ENCODE results near the gene VAMP2.

VAMP2 gene

GRCh38 chr17:8162233-8162996 is at the start of gene VAMP2:
TSS of gene VAMP2 (minus strand) at chr17:8162948. CDS start at chr17:8162879, 69 bp downstream.
- DNase-seq = peak in 1 of 2 experiments; percentile 25

- DNase-seq = no peak
Measured at GRCh38 chr17:8210761-8211458, 48.2 kb upstream of the VAMP2 start.

- DNase-seq = peak; percentile 52 to 82
Measured at GRCh38 chr17:8209907-8210760, 47.4 kb upstream of the VAMP2 start, which contains the start of gene AURKB. TSS of gene AURKB (minus strand) at chr17:8210575. CDS start at chr17:8210224, 351 bp downstream.

GRCh38 chr17:8206536-8206935 is 43.8 kb upstream of the VAMP2 start:
- no peak for DNase-seq

- no peak for DNase-seq
Measured at GRCh38 chr17:8204761-8205555, 42.2 kb upstream of the VAMP2 start.

GRCh38 chr17:8192070-8192815 is 29.5 kb upstream of the VAMP2 start:
- peak; percentile 97 to 98 for DNase-seq

- DNase-seq = no peak
Measured at GRCh38 chr17:8190506-8190905, 27.8 kb upstream of the VAMP2 start.

- peak; percentile 97 to 99 for DNase-seq
Measured at GRCh38 chr17:8189711-8190477, 27.1 kb upstream of the VAMP2 start, which contains the start of gene BORCS6. TSS of gene BORCS6 (minus strand) at chr17:8190180. CDS start at chr17:8190140, 40 bp downstream.

GRCh38 chr17:8189041-8189710 is 26.4 kb upstream of the VAMP2 start:
- no peak for DNase-seq

GRCh38 chr17:8188263-8188839 is 25.6 kb upstream of the VAMP2 start:
- DNase-seq = no peak

GRCh38 chr17:8187517-8188262 is 24.9 kb upstream of the VAMP2 start:
- peak in 1 of 2 experiments; percentile 82 for DNase-seq

- peak; percentile 63 to 91 for DNase-seq
Measured at GRCh38 chr17:8186787-8187516, 24.2 kb upstream of the VAMP2 start.

- DNase-seq = no peak
Measured at GRCh38 chr17:8186446-8186786, 23.7 kb upstream of the VAMP2 start.

GRCh38 chr17:8185582-8186445 is 23.1 kb upstream of the VAMP2 start:
- peak in 1 of 2 experiments; percentile 34 for DNase-seq

GRCh38 chr17:8176998-8177731 is 14.4 kb upstream of the VAMP2 start:
- DNase-seq = no peak

- DNase-seq = peak in 1 of 2 experiments; percentile 29
Measured at GRCh38 chr17:8176197-8176940, 13.6 kb upstream of the VAMP2 start, which contains the start of gene TMEM107. TSS of gene TMEM107 (minus strand) at chr17:8176380. CDS start at chr17:8176286, 94 bp downstream.
